Pancreas (tissue), 10 donors: Measurements from ENCODE around the gene RHBDL1. TPM values are rescaled to one million over a fixed set of nuclear protein-coding genes. Genes with fewer than 3 reads are reported as not detected.
A peak's percentile ranks its signal among the peaks of the same experiment; 100 is the strongest.

Experiments
- ATAC-seq, 4 donors: fragments of 200-7000 bp; cut with Tn5 transposase; one replicate each; pipeline versions ENCODE4 v1.8.0 to v1.9.1; 2020; ENCODE audit warnings: mild to moderate bottlenecking in 4 of 4, moderate library complexity in 4 of 4
- DNase-seq, 6 donors: peaks; one replicate each; pipeline ENCODE4 v3.0.0-alpha.2; 2020
- FAIRE-seq: peaks from 2 replicates; lab custom pipeline; 2012; peaks lifted over from hg19 to GRCh38; lab: Jason Lieb, UNC
- H3K27ac ChIP-seq, 4 donors: fragments of 200-600 bp; sonication (generic); 1 replicate in 3 of 4; 2 replicates in 1 of 4; pipeline versions ENCODE4 v1.5.0 to v1.8.0; 2020
- H3K27me3 ChIP-seq, 4 donors: fragments of 200-600 bp; one replicate each; pipeline ENCODE4 v1.8.0; 2021
- H3K36me3 ChIP-seq, 3 donors: fragments of 200-600 bp; sonication (generic) in 1 of 3; one replicate each; pipeline versions ENCODE4 v1.5.0 to v1.8.0; 2020 to 2021
- H3K4me1 ChIP-seq, 3 donors: fragments of 200-600 bp; one replicate each; pipeline ENCODE4 v1.8.0; 2021
- H3K4me3 ChIP-seq, 4 donors: fragments of 200-600 bp; sonication (generic) in 2 of 4; one replicate each; pipeline versions ENCODE4 v1.5.0 to v1.8.0; 2020 to 2021
- H3K9me3 ChIP-seq, 4 donors: fragments of 200-600 bp; one replicate each; pipeline ENCODE4 v1.8.0; 2021
- CTCF ChIP-seq, 4 donors: fragments of 200-600 bp; sonication (generic) in 3 of 4; IDR thresholded peaks; one replicate each; pipeline versions ENCODE4 v1.5.0 to v1.8.0; 2021; ENCODE audit warnings: antibody characterized with exemption in 4 of 4
- WGBS, 2 donors: extraction: QIAGEN DNeasy Blood & Tissue Kit; methylation state at CpG; one replicate each; pipeline ENCODE4 v1.1.7; 2013; 5-methylcytosine and 5-hydroxymethylcytosine counted together
- intact Hi-C, 3 donors: fragments of 100-400 bp; cut with DNase I; formaldehyde crosslinking; loops; one replicate each; pipeline versions ENCODE4 v1.11.1 to v1.14.2; 2022
- polyA plus RNA-seq, 2 donors: library from polyadenylated mRNA; stranded (reverse); fragments of 200-250 nt; gene quantifications; one replicate each; pipeline ENCODE4 v1.2.3, GENCODE V29; 2013
- total RNA-seq, 6 donors: library from RNA; stranded (reverse); fragmentation: NEBNext Ultra II Directional in 4 of 6; extraction: Animal tissue kit (Norgen Biotek cat#: 25700) in 4 of 6; gene quantifications; one replicate each; pipeline versions ENCODE4 v1.2.1 to v1.2.4, GENCODE V29; 2021 to 2023
- donor health status: healthy with polysubstance abuse.
- donor health status: DM: no; HTN: no; CAD: no; lungs with moderate emphysema.
- donor health status: DM: no; HTN: no; CAD: no.
- donor health status: control.
- donor health status: control.
- donor health status: Bipolar disorder and iron deficiency.
- donor health status: DM: yes; HTN: yes; CAD: no.
- donor health status: DM: no; HTN: no; CAD: no.
- donor health status: DM: no; HTN: no; CAD: no.
- donor health status: DM: yes; HTN: yes; CAD: no.

RHBDL1 gene
- total and polyA plus RNA-seq, 8 donors = 0.28 to 5.1 (median 0.98) TPM

GRCh38 chr16:630815-631405, 44.6 kb upstream of the RHBDL1 start, which contains the start of gene WFIKKN1:
Gene WFIKKN1 (plus strand): TSS chr16:630985. CDS start chr16:631254, 269 bp downstream.
- H3K4me1 ChIP-seq = peaks cover 3 to 6% (median 5%) of the 10 kb centered on the region in 3 donors
- no peak for TF ChIP-seq CTCF (IDR thresholded peaks at IDR 0.05)
- intact Hi-C loops = no loop called here
- H3K27ac ChIP-seq = no peak within 1 kb of the TSS
- no peaks in the 10 kb centered on the region for H3K9me3 ChIP-seq
- H3K27me3 ChIP-seq = no peaks in the 10 kb centered on the region
- H3K36me3 ChIP-seq = peaks cover 0 to 36% (median 10%) of the 10 kb centered on the region in 3 donors
- DNase-seq = peak; percentile 58 to 92 (median 77)
- no peak for FAIRE-seq
- peak; percentile 6 to 51 (median 28) for ATAC-seq
- H3K4me3 ChIP-seq = no peak within 1 kb of the TSS
- WGBS, 2 donors = 4 to 6% methylated on average over 20 to 23 of the region's 23 CpGs

GRCh38 chr16:631808-632358, 43.6 kb upstream of the RHBDL1 start:
- intact Hi-C loops = no loop called here
- Histone ChIP-seq H3K27ac (no peak overlapping the region), H3K4me3 (no peak overlapping the region), H3K36me3 (peaks cover 0 to 27% (median 5%) of the 10 kb centered on the region in 3 donors), H3K4me1 (peaks cover 3 to 6% (median 5%) of the 10 kb centered on the region in 3 donors), H3K9me3 (no peaks in the 10 kb centered on the region), H3K27me3 (no peaks in the 10 kb centered on the region)
- DNase-seq (peak in 1 of 6 donors; percentile 20), ATAC-seq (no peak), FAIRE-seq (no peak)
- WGBS, 2 donors = 38 to 58% methylated on average over 9 of the region's 9 CpGs
- no peak for TF ChIP-seq CTCF (IDR thresholded peaks at IDR 0.05)

GRCh38 chr16:632486-633335, 42.8 kb upstream of the RHBDL1 start:
- H3K27me3 ChIP-seq = no peaks in the 10 kb centered on the region
- ATAC-seq = no peak
- DNase-seq = peak in 4 of 6 donors; percentile 17 to 80 (median 52)
- H3K27ac ChIP-seq = no peak overlapping the region
- no peaks in the 10 kb centered on the region for H3K9me3 ChIP-seq
- TF ChIP-seq CTCF (IDR thresholded peaks at IDR 0.05) = no peak
- peaks cover 0 to 18% (median 5%) of the 10 kb centered on the region in 3 donors for H3K36me3 ChIP-seq
- H3K4me1 ChIP-seq = peaks cover 8 to 10% (median 8%) of the 10 kb centered on the region in 3 donors
- FAIRE-seq = no peak
- intact Hi-C loops = no loop called here
- H3K4me3 ChIP-seq = no peak overlapping the region
- 94% methylated on average over 67 of the region's 67 CpGs for WGBS, 2 donors

- ATAC-seq (no peak), DNase-seq (peak in 3 of 6 donors; percentile 32 to 78 (median 53)), FAIRE-seq (no peak)
- Histone ChIP-seq H3K4me1 (peaks cover 12 to 16% (median 14%) of the 10 kb centered on the region in 3 donors), H3K27me3 (no peaks in the 10 kb centered on the region), H3K27ac (no peak overlapping the region), H3K9me3 (no peaks in the 10 kb centered on the region), H3K4me3 (no peak overlapping the region), H3K36me3 (peaks cover 0 to 13% (median 0%) of the 10 kb centered on the region in 3 donors)
- TF ChIP-seq CTCF (IDR thresholded peaks at IDR 0.05) = no peak
- WGBS, 2 donors = 96 to 98% methylated on average over 72 to 74 of the region's 74 CpGs
- intact Hi-C loops = no loop called here
These were observed 42.0 kb upstream of the RHBDL1 start for GRCh38 chr16:633336-634050.
